ENCODE results near the gene CTTNBP2.

DNA sequence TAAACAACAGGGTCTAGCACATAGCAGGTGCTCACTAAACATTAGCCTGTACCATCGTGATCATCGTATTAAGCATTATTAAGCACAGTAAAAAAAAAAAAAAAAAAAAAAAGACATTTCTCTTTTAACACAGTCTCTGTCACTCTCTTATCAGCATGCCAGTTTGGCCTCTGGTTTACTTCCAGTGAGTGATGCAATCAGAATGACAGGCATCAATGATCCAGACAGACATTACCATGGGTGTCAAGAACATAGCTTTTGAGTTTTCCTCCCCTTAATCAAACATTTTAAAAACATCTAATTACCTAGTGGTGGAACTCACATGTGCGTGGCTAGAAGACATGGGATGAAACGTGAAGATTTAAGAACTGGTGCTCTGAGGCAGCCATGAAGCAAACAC, 115.8 kb downstream of the CTTNBP2 start:
- no peak for TF ChIP-seq CTCF (IDR thresholded peaks at IDR 0.05; ENCODE audit: insufficient read depth, low read length, poor library complexity, severe bottlenecking)
- TF ChIP-seq EZH2phosphoT487 (conservative IDR thresholded peaks at IDR 0.05; ENCODE audit: low read length): no peak
